IMR-90 (cell line): Measurements from ENCODE around the gene TBC1D12. TPM values are rescaled to one million over a fixed set of nuclear protein-coding genes. Genes with fewer than 3 reads are reported as not detected.

ENCODE experiments used
- ATAC-seq: fragments of 200-7000 bp; cut with Tn5 transposase; 2 replicates; pipeline ENCODE4 v1.9.1; 2020; ENCODE audit warnings: low read depth, mild to moderate bottlenecking, moderate library complexity
- BruUV-seq: library from RNA; stranded (reverse); fragments of 400-500 nt; replicated peaks from 2 replicates; lab custom pipeline; 2021; lab: Mats Ljungman, UMichigan
- CTCF ChIA-PET: fragments of 300-600 bp; formaldehyde crosslinking; extraction: SDS; loops from one replicate; lab custom pipeline; 2021; ENCODE audit warnings: antibody characterized with exemption; lab: Yijun Ruan, JAX
- POLR2A ChIA-PET: fragments of 300-600 bp; sonication (Branson Sonifier 250); formaldehyde crosslinking; loops from one replicate; lab custom pipeline; 2022; ENCODE audit warnings: antibody characterized with exemption; ENCODE audit not compliant: unreplicated experiment; lab: Charles Lee
- DNase-seq: peaks from one replicate; pipeline ENCODE4 v3.0.0; 2013
- H2AFZ ChIP-seq: replicated peaks from 2 replicates; pipeline ENCODE3; 2013; ENCODE audit warnings: low read length, mild to moderate bottlenecking; ENCODE audit not compliant: poor library complexity
- H2AK5ac ChIP-seq: 2 replicates; pipeline ENCODE4 v1.6.1; 2013; ENCODE audit warnings: low read depth, low read length, inconsistent platforms
- H2AK9ac ChIP-seq: replicated peaks from 2 replicates; pipeline ENCODE3; 2013; ENCODE audit warnings: mild to moderate bottlenecking, low read depth, low read length, moderate library complexity; ENCODE audit not compliant: poor library complexity
- H2BK120ac ChIP-seq: 2 replicates; pipeline ENCODE4 v1.6.1; 2013; ENCODE audit warnings: low read depth, low read length, inconsistent platforms
- H2BK15ac ChIP-seq: 3 replicates; pipeline ENCODE4 v1.6.1; 2013; ENCODE audit warnings: low read depth, low read length, inconsistent platforms
- H2BK20ac ChIP-seq: 2 replicates; pipeline ENCODE4 v1.6.1; 2013; ENCODE audit warnings: low read depth, mild to moderate bottlenecking, inconsistent platforms, low read length, moderate library complexity
- H2BK5ac ChIP-seq: 2 replicates; pipeline ENCODE4 v1.6.1; 2013; ENCODE audit warnings: mild to moderate bottlenecking, low read depth, low read length, inconsistent platforms; ENCODE audit not compliant: poor library complexity, severe bottlenecking
- H3K14ac ChIP-seq: replicated peaks from 2 replicates; pipeline ENCODE4 v1.6.1; 2013; ENCODE audit warnings: low read depth, low read length, inconsistent platforms
- H3K18ac ChIP-seq: 2 replicates; pipeline ENCODE4 v1.6.1; 2013; ENCODE audit warnings: low read depth, low read length, control low read depth
- H3K23ac ChIP-seq: 2 replicates; pipeline ENCODE4 v1.6.1; 2013; ENCODE audit warnings: low read depth, low read length, inconsistent platforms
- H3K27ac ChIP-seq: 2 replicates; pipeline ENCODE4 v1.5.1; 2013; ENCODE audit warnings: mild to moderate bottlenecking, control low read depth, low read length; ENCODE audit not compliant: insufficient read depth
- H3K27me3 ChIP-seq: 2 replicates; pipeline ENCODE4 v1.6.1; 2013; ENCODE audit warnings: low read length; ENCODE audit not compliant: control insufficient read depth, insufficient read depth
- H3K36me3 ChIP-seq: 2 replicates; pipeline ENCODE4 v1.6.1; 2013; ENCODE audit warnings: low read length, mixed read lengths; ENCODE audit not compliant: control insufficient read depth, insufficient read depth
- H3K4ac ChIP-seq: 2 replicates; pipeline ENCODE4 v1.6.1; 2013; ENCODE audit warnings: low read depth, low read length, inconsistent platforms
- H3K4me1 ChIP-seq: 2 replicates; pipeline ENCODE4 v1.6.1; 2013; ENCODE audit warnings: low read length, mixed read lengths; ENCODE audit not compliant: control insufficient read depth, insufficient read depth
- H3K4me2 ChIP-seq: 2 replicates; pipeline ENCODE4 v1.6.1; 2013; ENCODE audit warnings: low read depth, mild to moderate bottlenecking, control low read depth, low read length, moderate library complexity
- H3K4me3 ChIP-seq: 2 replicates; pipeline ENCODE4 v1.5.1; 2013; ENCODE audit warnings: low read depth, mild to moderate bottlenecking, control low read depth, low read length, moderate library complexity; ENCODE audit not compliant: insufficient read depth
- H3K56ac ChIP-seq: 2 replicates; pipeline ENCODE4 v1.6.1; 2013; ENCODE audit warnings: low read length, inconsistent platforms; ENCODE audit not compliant: insufficient read depth; ENCODE audit errors: extremely low read depth
- H3K79me1 ChIP-seq, 2 experiments: 2 replicates each; pipeline ENCODE4 v1.6.1; 2013; ENCODE audit warnings: low read length in 2 of 2, inconsistent platforms in 1 of 2, low read depth in 1 of 2
- H3K9ac ChIP-seq: 2 replicates; pipeline ENCODE4 v1.6.1; 2013; ENCODE audit warnings: low read depth, low read length, control low read depth
- H3K9me1 ChIP-seq: 2 replicates; pipeline ENCODE4 v1.6.1; 2013; ENCODE audit warnings: low read length, inconsistent platforms; ENCODE audit not compliant: insufficient read depth
- H3K9me3 ChIP-seq: 2 replicates; pipeline ENCODE4 v1.6.1; 2013; ENCODE audit warnings: low read length; ENCODE audit not compliant: control insufficient read depth, insufficient read depth
- H4K20me1 ChIP-seq: 2 replicates; pipeline ENCODE4 v1.6.1; 2013; ENCODE audit warnings: low read length, inconsistent platforms; ENCODE audit not compliant: insufficient read depth
- H4K5ac ChIP-seq: 2 replicates; pipeline ENCODE4 v1.6.1; 2013; ENCODE audit warnings: mild to moderate bottlenecking, low read depth, low read length, control low read depth
- H4K8ac ChIP-seq, 2 experiments: 2 replicates each; pipeline ENCODE4 v1.6.1; 2013; ENCODE audit warnings: low read depth in 2 of 2, low read length in 2 of 2, control low read depth in 1 of 2, inconsistent platforms in 1 of 2
- H4K91ac ChIP-seq: 2 replicates; pipeline ENCODE4 v1.6.1; 2013; ENCODE audit warnings: low read depth, low read length, inconsistent platforms; ENCODE audit not compliant: insufficient read depth
- BHLHE40 ChIP-seq: fragments of 150-350 bp; IDR thresholded peaks from 2 replicates; pipeline ENCODE4 v1.6.1; 2016; ENCODE audit warnings: mild to moderate bottlenecking, low read depth, low read length
- CHD1 ChIP-seq: IDR thresholded peaks from 2 replicates; pipeline ENCODE4 v1.6.1; 2012; ENCODE audit warnings: low read depth, low read length, improper control_type of control experiment
- FOS ChIP-seq: fragments of 150-350 bp; IDR thresholded peaks from 2 replicates; pipeline ENCODE4 v1.6.1; 2016; ENCODE audit warnings: low read depth, low read length
- MAFK ChIP-seq: IDR thresholded peaks from 2 replicates; pipeline ENCODE4 v1.6.1; 2012; ENCODE audit warnings: low read depth, low read length, improper control_type of control experiment
- MAZ ChIP-seq: IDR thresholded peaks from 2 replicates; pipeline ENCODE4 v1.6.1; 2012; ENCODE audit warnings: low read depth, mild to moderate bottlenecking, low read length, improper control_type of control experiment, moderate library complexity, borderline replicate concordance
- MXI1 ChIP-seq: IDR thresholded peaks from 2 replicates; pipeline ENCODE4 v1.6.1; 2012; ENCODE audit warnings: low read depth, mild to moderate bottlenecking, low read length, moderate library complexity, borderline replicate concordance
- NFE2L2 ChIP-seq: fragments of 150-350 bp; IDR thresholded peaks from 2 replicates; pipeline ENCODE4 v1.6.1; 2016; ENCODE audit warnings: low read depth, mild to moderate bottlenecking, low read length
- POLR2A ChIP-seq: IDR thresholded peaks from 2 replicates; pipeline ENCODE4 v1.6.1; 2012; ENCODE audit warnings: mild to moderate bottlenecking, low read depth, low read length
- RAD21 ChIP-seq: IDR thresholded peaks from 2 replicates; pipeline ENCODE4 v1.6.1; 2012; ENCODE audit warnings: low read length, improper control_type of control experiment
- RCOR1 ChIP-seq: IDR thresholded peaks from 2 replicates; pipeline ENCODE4 v1.6.1; 2012; ENCODE audit warnings: mild to moderate bottlenecking, low read length, improper control_type of control experiment; ENCODE audit not compliant: insufficient replicate concordance
- SMC3 ChIP-seq: fragments of 150-350 bp; IDR thresholded peaks from 2 replicates; pipeline ENCODE4 v1.6.1; 2016; ENCODE audit warnings: low read depth, mild to moderate bottlenecking, antibody characterized with exemption, low read length, moderate library complexity
- WGBS, 2 experiments: methylation state at CpG; one replicate each; pipeline versions ENCODE4 v1.1.5 to v1.1.7; 2013; ENCODE audit warnings: missing lambda C conversion rate in 2 of 2; ENCODE audit not compliant: insufficient read length in 1 of 2; ENCODE audit errors: extremely low coverage in 2 of 2; 5-methylcytosine and 5-hydroxymethylcytosine counted together
- dilution Hi-C: fragments of 300-500 bp; cut with HindIII; formaldehyde crosslinking; loops from one replicate; pipeline ENCODE4 v1.14.3; 2018; ENCODE audit warnings: low sequenced_read_pairs; ENCODE audit not compliant: unreplicated experiment
- in situ Hi-C: fragments of 300-500 bp; cut with MboI; formaldehyde crosslinking; loops from 3 replicates; pipeline ENCODE4 v1.14.3; 2019; ENCODE audit warnings: low sequenced_read_pairs, inconsistent platforms, mixed read lengths
- intact Hi-C: fragments of 100-400 bp; cut with micrococcal nuclease; formaldehyde crosslinking; loops from 2 replicates; pipeline ENCODE4 v1.10.0; 2022
- polyA plus RNA-seq, 3 experiments: library from polyadenylated mRNA; depleted of rRNA; stranded (reverse); fragments of >200 nt; gene quantifications; 2 replicates each; pipeline ENCODE4 v1.2.3, GENCODE V29; 2012; ENCODE audit warnings: low replicate concordance in 1 of 3
- total RNA-seq: library from RNA; depleted of rRNA; stranded (reverse); fragments of >200 nt; gene quantifications from 2 replicates; pipeline ENCODE4 v1.2.3, GENCODE V29; 2012
- TF ChIP-seq, protein P1 (sequence below): fragments of 150-350 bp; IDR thresholded peaks from 2 replicates; pipeline ENCODE4 v1.6.1; 2016; ENCODE audit warnings: low read depth, mild to moderate bottlenecking, low read length, moderate library complexity, borderline replicate concordance
- TF ChIP-seq, protein P2 (sequence below): conservative IDR thresholded peaks from 2 replicates; pipeline ENCODE4 v1.5.1; 2012; ENCODE audit warnings: mild to moderate bottlenecking, low read depth, low read length, improper control_type of control experiment

TBC1D12 gene
- total and polyA plus RNA-seq, 2 of the 4 experiments (the other 2 are of a cell fraction), result 1.9 to 5.4 TPM

DNA sequence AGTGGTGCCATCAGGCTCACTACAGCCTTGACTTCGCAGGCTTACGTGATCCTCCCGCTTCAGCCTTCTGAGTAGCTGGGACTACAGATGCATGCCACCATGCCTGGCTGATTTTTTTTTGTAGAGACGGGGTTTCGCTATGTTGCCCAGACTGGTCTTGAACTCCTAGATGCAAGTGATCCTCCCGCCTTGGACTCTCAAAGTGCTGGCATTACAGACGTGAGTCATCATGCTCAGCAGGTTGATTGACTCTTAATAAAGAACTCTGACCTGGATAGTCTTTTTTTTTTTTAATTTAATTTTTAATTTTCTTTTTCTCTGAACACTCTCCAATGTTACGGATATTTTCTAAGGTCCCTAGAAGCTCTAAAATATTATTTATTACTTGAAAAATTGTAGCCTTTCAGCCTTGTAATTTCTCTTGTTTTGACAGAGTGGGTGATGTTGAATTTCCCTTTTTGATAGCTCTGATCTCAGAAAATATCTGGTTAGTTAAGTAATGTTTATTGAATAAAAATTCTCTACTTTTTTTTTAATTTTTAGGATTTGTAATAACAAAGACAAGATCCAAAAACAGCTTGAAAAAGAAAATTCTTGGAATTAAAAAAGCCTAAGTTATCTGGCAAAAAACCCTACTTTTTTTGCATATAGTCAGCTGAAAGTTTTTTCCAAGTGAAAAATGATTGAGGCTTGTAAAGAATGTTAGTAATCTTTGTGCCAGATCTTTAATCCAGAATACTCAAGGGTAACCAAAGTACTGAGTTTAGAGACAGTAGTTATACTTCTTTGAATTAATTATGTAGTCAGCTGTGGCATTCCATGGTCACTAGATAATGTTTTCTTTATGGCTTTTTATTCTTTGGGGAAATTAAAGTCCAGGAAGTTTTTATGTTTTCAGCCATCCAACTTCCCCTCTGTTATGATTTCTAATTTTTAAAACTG is 26.7 kb downstream of the TBC1D12 start:
- H3K27ac ChIP-seq, result no peak overlapping the region; the same call in 1 of the 2 replicates
- TF ChIP-seq CHD1, result no peak
- no peak for TF ChIP-seq RAD21
- TF ChIP-seq SMC3, result no peak
- no peak for TF ChIP-seq POLR2A
- TF ChIP-seq MAZ, result no peak
- TF ChIP-seq, protein P1, sequence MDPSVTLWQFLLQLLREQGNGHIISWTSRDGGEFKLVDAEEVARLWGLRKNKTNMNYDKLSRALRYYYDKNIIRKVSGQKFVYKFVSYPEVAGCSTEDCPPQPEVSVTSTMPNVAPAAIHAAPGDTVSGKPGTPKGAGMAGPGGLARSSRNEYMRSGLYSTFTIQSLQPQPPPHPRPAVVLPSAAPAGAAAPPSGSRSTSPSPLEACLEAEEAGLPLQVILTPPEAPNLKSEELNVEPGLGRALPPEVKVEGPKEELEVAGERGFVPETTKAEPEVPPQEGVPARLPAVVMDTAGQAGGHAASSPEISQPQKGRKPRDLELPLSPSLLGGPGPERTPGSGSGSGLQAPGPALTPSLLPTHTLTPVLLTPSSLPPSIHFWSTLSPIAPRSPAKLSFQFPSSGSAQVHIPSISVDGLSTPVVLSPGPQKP, result no peak
- TF ChIP-seq NFE2L2, result no peak
- TF ChIP-seq RCOR1, result no peak
- TF ChIP-seq MAFK, result no peak
- TF ChIP-seq MXI1, result no peak
- TF ChIP-seq BHLHE40, result no peak
- TF ChIP-seq, protein P2, sequence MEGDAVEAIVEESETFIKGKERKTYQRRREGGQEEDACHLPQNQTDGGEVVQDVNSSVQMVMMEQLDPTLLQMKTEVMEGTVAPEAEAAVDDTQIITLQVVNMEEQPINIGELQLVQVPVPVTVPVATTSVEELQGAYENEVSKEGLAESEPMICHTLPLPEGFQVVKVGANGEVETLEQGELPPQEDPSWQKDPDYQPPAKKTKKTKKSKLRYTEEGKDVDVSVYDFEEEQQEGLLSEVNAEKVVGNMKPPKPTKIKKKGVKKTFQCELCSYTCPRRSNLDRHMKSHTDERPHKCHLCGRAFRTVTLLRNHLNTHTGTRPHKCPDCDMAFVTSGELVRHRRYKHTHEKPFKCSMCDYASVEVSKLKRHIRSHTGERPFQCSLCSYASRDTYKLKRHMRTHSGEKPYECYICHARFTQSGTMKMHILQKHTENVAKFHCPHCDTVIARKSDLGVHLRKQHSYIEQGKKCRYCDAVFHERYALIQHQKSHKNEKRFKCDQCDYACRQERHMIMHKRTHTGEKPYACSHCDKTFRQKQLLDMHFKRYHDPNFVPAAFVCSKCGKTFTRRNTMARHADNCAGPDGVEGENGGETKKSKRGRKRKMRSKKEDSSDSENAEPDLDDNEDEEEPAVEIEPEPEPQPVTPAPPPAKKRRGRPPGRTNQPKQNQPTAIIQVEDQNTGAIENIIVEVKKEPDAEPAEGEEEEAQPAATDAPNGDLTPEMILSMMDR, result no peak
- no peak for TF ChIP-seq FOS

More for the DNA sequence above, 26.7 kb downstream of the TBC1D12 start:
- DNase-seq (peak; percentile 66), ATAC-seq (peak; percentile 68)
- Histone ChIP-seq H3K9me3 (no peaks in the 10 kb centered on the region), H3K18ac (no peak overlapping the region), H3K79me1 (peaks cover 16 to 35% of the 10 kb centered on the region in 2 experiments), H4K20me1 (peaks cover 14% of the 10 kb centered on the region; the same call in 1 of the 2 replicates), H2AK5ac (no peak overlapping the region), H3K36me3 (no peaks in the 10 kb centered on the region), H2BK20ac (no peak overlapping the region), H3K27me3 (no peaks in the 10 kb centered on the region), H2BK5ac (no peak overlapping the region), H2BK15ac (no peak overlapping the region), H2AK9ac (no peak overlapping the region), H3K14ac (no peak overlapping the region), H3K9ac (no peak overlapping the region), H4K8ac (no peak overlapping the region), H2BK120ac (no peak overlapping the region), H3K9me1 (peaks cover 6% of the 10 kb centered on the region), H4K5ac (no peak overlapping the region), H3K4me2 (no peak overlapping the region), H3K4ac (no peak overlapping the region), H3K56ac (no peak overlapping the region), H4K91ac (no peak overlapping the region), H3K23ac (no peak overlapping the region), H3K4me1 (peaks cover 8% of the 10 kb centered on the region), H2AFZ (no peak overlapping the region), H3K4me3 (no peak overlapping the region)
- in situ Hi-C loops (loop anchor here (25.0 kb wide), 2 partner anchors 367 to 517 kb away; no protein-coding TSS in a partner anchor), dilution Hi-C loops (no loop called here), intact Hi-C loops (no loop called here)
- WGBS, 2 experiments, result 90% methylated on average over 2 of the region's 8 CpGs; no CpG with 5 or more reads in 1 of the 2 experiments
- BruUV-seq, result no TSS peak
- ChIA-PET POLR2A (interaction anchor here (0.5 to 0.8 kb wide), 2 partner anchors 15 to 27 kb away, joined by 3 to 14 read pairs; partner anchors contain the start of gene TBC1D12), CTCF (interaction anchor here (0.6 to 2.1 kb wide), 2 partner anchors 15 to 16 kb away, joined by 5 to 9 read pairs; no protein-coding TSS in a partner anchor)
